HFF-Myc (cell line): ENCODE results near the gene HOMER3.

ENCODE experiments used
- DNase-seq: peaks from one replicate; pipeline ENCODE4 v3.0.0-alpha.2; 2011; ENCODE audit warnings: low read depth; ENCODE audit errors: extremely low read depth
- H3K4me3 ChIP-seq: replicated peaks from 2 replicates; pipeline ENCODE4 v1.5.1; 2011; ENCODE audit warnings: low read depth, mild to moderate bottlenecking, control low read depth, low read length
- TF ChIP-seq, protein P1 (sequence below): IDR thresholded peaks from 2 replicates; pipeline ENCODE4 v1.5.1; 2012; ENCODE audit warnings: mild to moderate bottlenecking, low read depth, low read length, control low read depth; ENCODE audit errors: missing control alignments

Gene HOMER3

DNA sequence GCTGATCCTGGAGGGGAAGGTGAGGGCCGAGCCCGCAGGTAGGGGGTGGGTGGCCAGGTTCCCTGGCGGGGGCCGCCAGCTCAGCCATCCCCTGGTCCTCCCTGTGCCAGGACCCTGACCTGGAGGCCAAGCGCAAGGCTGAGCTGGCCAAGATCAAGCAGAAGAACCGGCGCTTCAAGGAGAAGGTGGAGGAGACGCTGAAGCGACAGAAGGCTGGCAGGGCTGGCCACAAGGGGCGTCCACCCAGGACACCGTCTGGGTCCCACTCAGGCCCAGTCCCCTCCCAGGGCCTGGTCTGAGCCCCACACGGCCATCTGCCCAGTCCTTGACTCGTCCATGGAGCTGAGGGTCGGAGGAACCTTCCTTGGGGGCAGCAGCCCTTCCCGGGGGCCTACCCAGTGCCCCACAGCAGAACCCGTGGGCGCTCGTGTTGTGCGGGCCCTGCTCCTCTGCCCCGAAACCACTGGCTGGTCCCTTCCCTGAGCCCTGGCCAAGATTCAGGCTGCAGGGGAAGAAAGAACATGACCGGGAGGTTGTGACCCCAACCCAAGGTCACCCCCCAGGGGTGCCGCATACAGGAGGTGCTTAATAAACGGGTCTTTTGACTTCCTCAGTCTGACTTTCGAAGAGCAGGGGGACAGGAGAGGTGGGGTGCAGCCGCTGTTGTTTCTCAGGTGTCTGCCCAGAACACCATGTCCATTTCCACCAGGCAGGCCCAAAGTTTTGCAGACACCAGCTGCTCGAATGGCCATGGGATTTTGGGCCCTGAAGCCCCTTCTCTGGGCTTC, 12.8 kb downstream of the HOMER3 start:
- no peak overlapping the region for H3K4me3 ChIP-seq
- DNase-seq: no peak
- TF ChIP-seq, protein P1, sequence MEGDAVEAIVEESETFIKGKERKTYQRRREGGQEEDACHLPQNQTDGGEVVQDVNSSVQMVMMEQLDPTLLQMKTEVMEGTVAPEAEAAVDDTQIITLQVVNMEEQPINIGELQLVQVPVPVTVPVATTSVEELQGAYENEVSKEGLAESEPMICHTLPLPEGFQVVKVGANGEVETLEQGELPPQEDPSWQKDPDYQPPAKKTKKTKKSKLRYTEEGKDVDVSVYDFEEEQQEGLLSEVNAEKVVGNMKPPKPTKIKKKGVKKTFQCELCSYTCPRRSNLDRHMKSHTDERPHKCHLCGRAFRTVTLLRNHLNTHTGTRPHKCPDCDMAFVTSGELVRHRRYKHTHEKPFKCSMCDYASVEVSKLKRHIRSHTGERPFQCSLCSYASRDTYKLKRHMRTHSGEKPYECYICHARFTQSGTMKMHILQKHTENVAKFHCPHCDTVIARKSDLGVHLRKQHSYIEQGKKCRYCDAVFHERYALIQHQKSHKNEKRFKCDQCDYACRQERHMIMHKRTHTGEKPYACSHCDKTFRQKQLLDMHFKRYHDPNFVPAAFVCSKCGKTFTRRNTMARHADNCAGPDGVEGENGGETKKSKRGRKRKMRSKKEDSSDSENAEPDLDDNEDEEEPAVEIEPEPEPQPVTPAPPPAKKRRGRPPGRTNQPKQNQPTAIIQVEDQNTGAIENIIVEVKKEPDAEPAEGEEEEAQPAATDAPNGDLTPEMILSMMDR: no peak

DNA sequence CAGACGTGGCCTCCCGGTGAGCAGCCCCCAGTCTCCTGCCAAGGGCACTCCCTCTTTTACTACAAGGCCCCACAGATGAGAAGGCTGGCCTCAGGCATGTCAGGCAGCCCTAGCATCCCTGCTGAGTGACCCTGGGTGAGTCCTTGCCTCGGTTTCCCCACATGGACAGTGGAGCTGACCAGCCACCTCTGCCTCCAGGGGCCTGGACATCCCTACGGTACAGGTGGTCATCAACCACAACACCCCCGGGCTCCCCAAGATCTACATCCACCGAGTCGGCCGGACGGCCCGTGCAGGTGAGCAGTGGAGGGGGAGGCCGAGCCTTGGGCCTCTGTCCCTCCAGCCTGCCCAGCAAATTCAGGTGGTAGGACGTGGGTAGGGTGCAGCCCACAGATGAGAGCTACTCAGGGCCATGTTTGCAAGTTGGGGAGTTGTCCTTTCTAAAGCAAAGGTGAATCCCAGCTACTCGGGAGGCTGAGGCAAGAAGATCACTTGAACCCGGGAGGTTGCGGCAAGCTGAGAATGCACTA, 16.3 kb downstream of the HOMER3 start:
- no peak for DNase-seq
- no peak overlapping the region for H3K4me3 ChIP-seq
- TF ChIP-seq, protein P1: no peak

DNA sequence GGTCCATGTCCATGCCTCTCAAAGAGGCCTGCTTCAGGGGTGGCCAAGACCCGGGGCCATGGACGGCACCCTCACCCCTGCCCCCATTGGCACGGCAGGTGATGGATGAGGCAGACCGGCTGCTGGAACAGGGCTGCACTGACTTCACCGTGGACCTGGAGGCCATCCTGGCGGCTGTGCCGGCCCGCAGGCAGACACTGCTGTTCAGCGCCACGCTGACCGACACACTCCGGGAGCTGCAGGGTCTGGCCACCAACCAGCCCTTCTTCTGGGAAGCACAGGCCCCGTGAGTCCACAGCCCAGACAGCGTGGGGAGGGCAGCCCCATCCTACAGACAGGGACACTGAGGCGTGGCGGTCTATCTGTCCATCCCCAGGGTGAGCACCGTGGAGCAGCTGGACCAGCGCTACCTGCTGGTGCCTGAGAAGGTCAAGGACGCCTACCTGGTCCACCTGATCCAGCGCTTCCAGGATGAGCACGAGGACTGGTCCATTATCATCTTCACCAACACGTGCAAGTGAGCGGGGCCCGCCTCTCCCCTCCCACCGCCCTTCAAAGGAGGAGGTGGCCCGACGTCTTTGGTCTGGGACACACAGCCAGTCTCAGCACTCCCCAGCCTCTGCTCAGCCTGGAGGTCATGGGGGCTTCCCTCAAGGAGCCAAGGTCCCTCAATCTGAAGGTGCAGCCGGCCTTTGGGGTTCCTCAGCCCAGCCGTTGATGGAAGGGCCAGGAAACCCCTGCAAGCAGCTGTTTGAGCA, 18.6 kb downstream of the HOMER3 start:
- DNase-seq: no peak
- TF ChIP-seq, protein P1: no peak
- no peak overlapping the region for H3K4me3 ChIP-seq

DNA sequence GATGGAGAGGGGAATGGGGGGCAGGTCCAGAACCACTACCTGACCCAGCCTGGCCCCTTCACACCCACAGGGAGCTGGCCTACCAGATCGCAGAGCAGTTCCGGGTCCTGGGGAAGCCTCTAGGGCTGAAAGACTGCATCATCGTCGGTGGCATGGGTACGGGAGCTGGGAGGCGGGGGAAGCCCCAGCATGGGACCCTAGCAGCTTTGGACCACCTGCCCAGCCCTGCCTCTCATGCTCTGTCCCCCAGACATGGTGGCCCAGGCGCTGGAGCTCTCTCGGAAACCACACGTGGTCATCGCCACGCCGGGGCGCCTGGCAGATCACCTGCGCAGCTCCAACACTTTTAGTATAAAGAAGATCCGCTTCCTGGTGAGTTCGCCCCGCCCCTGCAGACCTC, 19.4 kb downstream of the HOMER3 start:
- TF ChIP-seq, protein P1: no peak
- no peak for DNase-seq
- no peak overlapping the region for H3K4me3 ChIP-seq

DNA sequence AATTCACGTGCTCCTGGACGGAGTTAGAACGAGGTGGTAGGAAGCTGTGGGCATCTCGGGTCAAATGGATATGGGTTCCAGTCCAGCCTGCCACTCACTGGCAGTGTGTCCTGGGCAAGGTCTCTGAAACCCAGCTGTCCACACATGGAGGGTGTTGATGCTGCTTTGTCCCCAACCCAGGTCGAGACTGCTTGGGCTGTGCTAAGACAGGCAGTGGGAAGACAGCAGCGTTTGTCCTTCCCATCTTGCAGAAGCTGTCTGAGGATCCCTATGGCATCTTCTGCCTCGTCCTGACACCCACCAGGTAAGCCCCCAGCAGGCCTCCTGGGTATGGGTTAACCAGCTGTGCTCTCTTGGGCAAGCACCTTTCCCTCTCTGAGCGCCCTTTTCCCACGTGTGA, 20.6 kb downstream of the HOMER3 start:
- TF ChIP-seq, protein P1: no peak
- H3K4me3 ChIP-seq: peak overlapping the region; percentile 97
- DNase-seq: no peak

GRCh38 chr19:18919900-18920214, 21.2 kb downstream of the HOMER3 start:
- TF ChIP-seq, protein P1: no peak
- DNase-seq: no peak
- peak overlapping the region; percentile 97 for H3K4me3 ChIP-seq
